SU-DHL-6 (cell line): ENCODE data around the gene CNTN6.

ENCODE experiments used
- H2AFZ ChIP-seq: fragments of 200-600 bp; sonication (generic); 2 replicates; pipeline ENCODE4 v1.6.1; 2014; ENCODE audit warnings: low read depth, mild to moderate bottlenecking, moderate library complexity, mixed read lengths, antibody characterized with exemption, low read length; ENCODE audit not compliant: severe bottlenecking
- H3F3A ChIP-seq: fragments of 200-600 bp; shearing (Covaris generic); 2 replicates; pipeline ENCODE4 v1.6.0; 2016; ENCODE audit warnings: antibody characterized with exemption, mild to moderate bottlenecking; ENCODE audit not compliant: insufficient read depth
- H3K27ac ChIP-seq: fragments of 200-600 bp; sonication (generic); 2 replicates; pipeline ENCODE4 v1.5.1; 2016; ENCODE audit warnings: low read depth, mild to moderate bottlenecking, low read length, moderate library complexity, mixed read lengths
- H3K27me3 ChIP-seq: fragments of 200-600 bp; sonication (generic), shearing (Covaris generic); 2 replicates; pipeline ENCODE4 v1.6.0; 2014; ENCODE audit warnings: mild to moderate bottlenecking, low read length
- H3K36me3 ChIP-seq: fragments of 200-600 bp; sonication (generic); 2 replicates; pipeline ENCODE4 v1.6.1; 2014; ENCODE audit warnings: mild to moderate bottlenecking, low read length, mixed read lengths
- H3K4me2 ChIP-seq: fragments of 300-600, 200-600 bp; shearing (Covaris generic), sonication (generic); 2 replicates; pipeline ENCODE4 v1.6.0; 2014; ENCODE audit warnings: low read length, low read depth, mild to moderate bottlenecking; ENCODE audit not compliant: poor library complexity, severe bottlenecking
- H3K4me3 ChIP-seq: fragments of 200-600 bp; sonication (generic); 2 replicates; pipeline ENCODE4 v1.5.1; 2014; ENCODE audit warnings: antibody characterized with exemption, low read length, mild to moderate bottlenecking, mixed read lengths; ENCODE audit not compliant: insufficient read depth, poor library complexity, severe bottlenecking
- H3K79me2 ChIP-seq: fragments of 200-600 bp; sonication (generic); 2 replicates; pipeline ENCODE4 v1.6.1; 2014; ENCODE audit warnings: mild to moderate bottlenecking, low read length, moderate library complexity; ENCODE audit not compliant: insufficient read depth
- H3K9ac ChIP-seq: fragments of 200-600 bp; sonication (generic); 2 replicates; pipeline ENCODE4 v1.7.0; 2014; ENCODE audit warnings: mild to moderate bottlenecking, low read length
- H3K9me2 ChIP-seq: fragments of 200-600 bp; sonication (generic); replicated peaks from 2 replicates; pipeline ENCODE4 v1.6.1; 2014; ENCODE audit warnings: low read length; ENCODE audit not compliant: insufficient read depth
- H3K9me3 ChIP-seq: fragments of 200-600 bp; sonication (generic); 2 replicates; pipeline ENCODE4 v1.6.1; 2014; ENCODE audit warnings: low read length, mixed read lengths; ENCODE audit not compliant: insufficient read depth
- H4K20me1 ChIP-seq: fragments of 200-600 bp; sonication (generic); 2 replicates; pipeline ENCODE4 v1.6.1; 2014; ENCODE audit warnings: low read depth, mild to moderate bottlenecking, antibody characterized with exemption, low read length, moderate library complexity, mixed read lengths
- CTCF ChIP-seq: fragments of 200-600 bp; sonication (generic); IDR thresholded peaks from one replicate; pipeline ENCODE4 v1.5.1; 2017; ENCODE audit warnings: antibody characterized with exemption, mild to moderate bottlenecking, low read length, moderate library complexity; ENCODE audit not compliant: insufficient read depth, poor library complexity, severe bottlenecking
- EZH2phosphoT487 ChIP-seq: fragments of 200-600 bp; sonication (generic), shearing (Covaris generic); conservative IDR thresholded peaks from 2 replicates; pipeline ENCODE4 v1.6.1; 2018; ENCODE audit warnings: mild to moderate bottlenecking, antibody characterized with exemption, low read length, moderate library complexity, mixed read lengths

The CNTN6 gene

GRCh38 chr3:1251282-1252060 lies 158.6 kb downstream of the CNTN6 start:
- H3K36me3 ChIP-seq: no peaks in the 10 kb centered on the region
- H3F3A ChIP-seq: no peaks in the 10 kb centered on the region
- H3K4me2 ChIP-seq: no peak overlapping the region
- no peak overlapping the region for H3K27ac ChIP-seq
- no peaks in the 10 kb centered on the region for H3K79me2 ChIP-seq
- no peak overlapping the region for H2AFZ ChIP-seq
- no peaks in the 10 kb centered on the region for H4K20me1 ChIP-seq
- no peak overlapping the region for H3K9ac ChIP-seq
- H3K9me3 ChIP-seq: no peaks in the 10 kb centered on the region
- no peak for TF ChIP-seq CTCF
- H3K9me2 ChIP-seq: no peaks in the 10 kb centered on the region
- no peaks in the 10 kb centered on the region for H3K27me3 ChIP-seq
- H3K4me3 ChIP-seq: no peak overlapping the region

GRCh38 chr3:1252061-1252430 lies 159.2 kb downstream of the CNTN6 start:
- no peaks in the 10 kb centered on the region for H4K20me1 ChIP-seq
- H3K9me3 ChIP-seq: no peaks in the 10 kb centered on the region
- H3K9me2 ChIP-seq: no peaks in the 10 kb centered on the region
- no peak overlapping the region for H3K4me3 ChIP-seq
- no peak overlapping the region for H3K4me2 ChIP-seq
- no peak overlapping the region for H3K9ac ChIP-seq
- no peak overlapping the region for H3K27ac ChIP-seq
- no peaks in the 10 kb centered on the region for H3K79me2 ChIP-seq
- TF ChIP-seq CTCF (no peak), EZH2phosphoT487 (no peak)
- no peaks in the 10 kb centered on the region for H3F3A ChIP-seq
- H3K27me3 ChIP-seq: no peaks in the 10 kb centered on the region
- no peaks in the 10 kb centered on the region for H3K36me3 ChIP-seq
- no peak overlapping the region for H2AFZ ChIP-seq

GRCh38 chr3:1262246-1262645 lies 169.4 kb downstream of the CNTN6 start:
- H3K4me2 ChIP-seq: no peak overlapping the region
- H3K79me2 ChIP-seq: no peaks in the 10 kb centered on the region
- no peaks in the 10 kb centered on the region for H3K9me3 ChIP-seq
- H3K36me3 ChIP-seq: no peaks in the 10 kb centered on the region
- no peak overlapping the region for H2AFZ ChIP-seq
- H3K27me3 ChIP-seq: no peaks in the 10 kb centered on the region
- no peak overlapping the region for H3K9ac ChIP-seq
- TF ChIP-seq EZH2phosphoT487 (no peak), CTCF (no peak)
- H3K9me2 ChIP-seq: no peaks in the 10 kb centered on the region
- no peaks in the 10 kb centered on the region for H4K20me1 ChIP-seq
- H3F3A ChIP-seq: no peaks in the 10 kb centered on the region
- no peak overlapping the region for H3K27ac ChIP-seq
- H3K4me3 ChIP-seq: no peak overlapping the region
